Tongue (tissue), 2 donors: ENCODE results near the gene TWF1. TPM values are rescaled to one million over a fixed set of nuclear protein-coding genes. Genes with fewer than 3 reads are reported as not detected.
"Not testable (repeated sequence)": the region's sequence is repeated elsewhere in the genome, so short reads cannot be mapped to it uniquely, and the experiment has no call there.

Experiments used
- DNase-seq: peaks from one replicate; pipeline ENCODE4 v3.0.0-alpha.2; 2015
- total RNA-seq: library from RNA; depleted of rRNA; stranded (reverse); fragments of >200 nt; gene quantifications from one replicate; pipeline ENCODE4 v1.2.3, GENCODE V29; 2014

The TWF1 gene
- 51.0 TPM for total RNA-seq

DNA sequence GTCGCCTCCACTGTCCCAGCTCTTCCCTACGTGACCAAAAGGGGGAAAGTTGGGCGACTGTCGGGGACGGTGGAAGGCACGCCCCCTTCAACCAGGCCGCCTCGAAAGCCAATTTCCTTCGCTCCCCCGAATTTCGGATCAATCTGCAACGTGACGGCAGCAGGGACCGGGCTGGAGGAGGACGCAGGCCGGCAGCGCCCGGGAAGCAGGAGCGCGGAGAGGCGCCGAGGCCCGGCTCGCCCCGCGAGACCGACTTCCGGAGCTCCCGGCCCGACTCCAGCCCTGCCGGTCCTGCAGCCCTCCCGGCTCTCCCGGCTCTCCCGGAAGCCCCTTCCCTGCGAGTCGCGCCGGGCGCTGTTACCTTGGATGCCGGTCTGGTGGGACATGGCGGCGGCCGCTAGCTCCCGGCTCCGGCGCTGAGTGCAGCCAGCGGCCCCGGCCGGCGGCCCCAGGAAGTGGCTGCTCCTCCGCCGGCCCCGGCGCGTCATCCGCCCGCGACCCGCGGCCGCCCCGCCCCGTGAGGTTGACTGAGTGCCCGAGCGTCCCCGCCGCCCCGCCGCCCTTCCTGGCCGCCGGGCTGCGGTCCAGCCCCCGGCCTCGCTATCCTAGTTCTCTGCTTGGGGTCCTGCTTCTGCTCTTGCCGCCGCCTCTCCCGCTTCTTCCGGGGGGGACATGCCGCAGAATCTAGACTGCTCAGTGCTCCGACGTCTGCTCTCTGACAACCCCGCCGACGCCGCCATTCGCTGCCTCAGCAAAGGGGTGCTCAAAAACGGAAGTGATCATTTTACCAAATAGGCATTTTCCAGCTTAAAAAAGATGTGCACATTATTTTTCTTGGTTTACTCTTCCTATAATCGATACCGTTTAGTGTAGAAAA is at the start of gene TWF1:
TWF1 (minus strand) TSS at position 458 of the 877 bp plus-strand sequence; CDS start at position 386, 72 bp downstream.
- peak; percentile 94 for DNase-seq

GRCh38 chr12:43852744-43853143 is 46.6 kb upstream of the TWF1 start:
- DNase-seq = no peak

DNA sequence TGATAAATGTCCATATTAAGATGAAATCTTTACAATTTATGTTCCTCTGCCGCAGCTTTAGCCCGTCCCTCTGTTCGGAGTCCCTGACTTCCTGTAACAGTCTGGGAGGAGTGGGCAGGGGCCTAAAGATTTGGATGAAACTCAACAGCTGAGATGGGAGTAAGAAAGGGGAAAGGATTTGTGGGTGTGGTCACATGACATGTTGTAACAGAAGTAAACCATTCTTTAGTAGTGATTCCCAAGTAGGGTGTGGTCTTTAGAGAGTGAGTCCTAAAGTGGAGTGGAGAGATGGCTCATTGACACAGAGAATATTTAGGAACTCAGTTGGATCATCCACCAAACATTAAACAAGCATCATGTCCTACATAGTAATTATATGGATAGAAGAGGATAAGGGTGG is 42.7 kb upstream of the TWF1 start:
- DNase-seq = no peak

GRCh38 chr12:43848226-43848507 is 42.0 kb upstream of the TWF1 start:
- no peak for DNase-seq

GRCh38 chr12:43847425-43848225 is 41.5 kb upstream of the TWF1 start:
- not testable (repeated sequence) for DNase-seq

- no peak for DNase-seq
These were observed 36.1 kb upstream of the TWF1 start for GRCh38 chr12:43842259-43842658.

GRCh38 chr12:43841253-43841652 is 35.1 kb upstream of the TWF1 start:
- DNase-seq = no peak

GRCh38 chr12:43840338-43840737 is 34.2 kb upstream of the TWF1 start:
- DNase-seq = no peak

DNA sequence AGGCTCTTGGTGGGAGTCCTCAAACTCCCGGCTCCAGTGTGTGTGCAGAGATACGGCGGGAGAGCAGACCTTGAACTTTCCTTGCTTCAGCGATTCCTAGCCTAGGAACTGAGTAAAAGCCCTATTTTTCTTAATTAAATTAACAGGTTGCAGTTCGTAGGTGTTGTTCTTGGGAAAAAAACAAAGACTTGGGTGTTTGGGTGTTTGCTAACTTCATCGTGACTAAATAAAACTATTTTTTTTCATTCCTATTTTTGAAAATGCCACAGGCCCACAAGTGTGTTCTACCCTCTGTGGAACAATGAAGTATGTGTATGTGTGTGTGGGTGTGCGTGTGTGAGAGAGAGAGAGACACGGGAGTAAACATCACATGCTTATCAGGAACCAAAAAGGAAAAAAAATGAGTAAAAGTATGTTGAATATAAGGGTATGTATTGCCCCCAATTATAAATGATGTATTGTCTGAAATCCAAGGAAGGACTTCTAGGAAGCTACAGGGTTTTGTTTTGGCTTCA is 30.4 kb upstream of the TWF1 start:
- DNase-seq = peak; percentile 64

DNA sequence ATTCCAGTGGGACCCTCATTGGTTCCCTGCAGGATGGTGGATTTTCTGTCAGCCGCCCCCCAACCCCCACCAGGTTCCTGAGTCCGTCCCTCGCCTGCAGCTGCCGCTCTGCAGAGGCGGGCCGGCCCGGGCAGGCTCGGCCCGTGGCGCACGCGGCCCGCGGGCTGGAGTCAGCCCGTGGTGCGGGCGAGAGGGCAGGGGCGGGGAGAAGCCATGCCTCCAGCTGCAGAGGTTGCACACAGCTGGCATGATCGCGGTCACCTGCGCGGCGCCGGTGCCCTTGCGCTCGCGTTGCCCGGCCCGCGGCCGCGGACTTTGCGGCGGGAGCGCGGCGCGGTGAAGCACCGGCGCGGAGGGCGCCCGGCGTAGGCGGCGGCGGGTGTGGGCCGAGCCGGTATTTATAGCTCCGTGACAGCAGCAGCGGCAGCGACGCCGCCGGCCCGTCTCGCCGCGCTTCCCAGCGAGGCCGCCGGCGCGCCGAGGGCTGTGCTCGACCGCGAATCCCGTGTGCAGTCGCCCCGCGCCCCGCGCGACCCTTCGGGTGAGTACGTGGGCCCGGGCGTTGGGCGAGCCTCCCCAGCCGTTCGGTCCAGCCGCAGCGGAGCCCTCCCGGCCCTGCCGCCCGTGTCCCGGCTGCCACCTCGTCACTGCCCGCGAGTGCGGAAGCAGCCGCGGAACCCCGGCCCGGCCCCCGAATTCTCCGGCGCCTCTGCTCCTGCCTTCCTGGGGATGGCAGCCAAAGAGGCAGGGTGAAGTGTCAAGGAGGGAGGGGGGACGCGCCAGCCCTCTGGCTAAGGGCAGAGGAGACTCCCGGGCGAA is 29.7 kb upstream of the TWF1 start, which contains the start of gene TMEM117:
TMEM117 (plus strand) TSS at position 426 of the 819 bp plus-strand sequence.
- peak; percentile 85 for DNase-seq

DNA sequence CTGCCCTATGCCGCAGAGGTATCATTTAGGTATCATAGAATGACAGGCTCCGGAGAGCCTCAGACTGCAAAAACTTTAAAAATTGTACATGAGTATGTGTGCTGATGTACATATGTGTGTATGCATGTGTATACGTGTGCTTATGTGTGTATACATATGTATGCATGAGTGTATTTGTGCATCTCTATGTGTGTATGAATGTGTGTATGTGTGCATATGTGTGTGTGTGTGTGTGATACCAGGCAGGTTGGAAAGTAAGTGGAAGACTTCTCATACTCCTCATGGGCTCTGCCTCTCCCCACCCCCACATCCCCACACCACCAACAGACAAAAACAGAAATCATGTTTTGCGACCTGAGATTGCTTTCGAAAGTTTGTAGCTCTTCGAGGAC is 29.1 kb upstream of the TWF1 start:
- no peak for DNase-seq

- DNase-seq = no peak
These were observed 26.5 kb upstream of the TWF1 start for GRCh38 chr12:43832463-43833168.

GRCh38 chr12:43827093-43827492 is 21.0 kb upstream of the TWF1 start:
- no peak for DNase-seq

- no peak for DNase-seq
These were observed 20.6 kb upstream of the TWF1 start for GRCh38 chr12:43826681-43827080.

DNA sequence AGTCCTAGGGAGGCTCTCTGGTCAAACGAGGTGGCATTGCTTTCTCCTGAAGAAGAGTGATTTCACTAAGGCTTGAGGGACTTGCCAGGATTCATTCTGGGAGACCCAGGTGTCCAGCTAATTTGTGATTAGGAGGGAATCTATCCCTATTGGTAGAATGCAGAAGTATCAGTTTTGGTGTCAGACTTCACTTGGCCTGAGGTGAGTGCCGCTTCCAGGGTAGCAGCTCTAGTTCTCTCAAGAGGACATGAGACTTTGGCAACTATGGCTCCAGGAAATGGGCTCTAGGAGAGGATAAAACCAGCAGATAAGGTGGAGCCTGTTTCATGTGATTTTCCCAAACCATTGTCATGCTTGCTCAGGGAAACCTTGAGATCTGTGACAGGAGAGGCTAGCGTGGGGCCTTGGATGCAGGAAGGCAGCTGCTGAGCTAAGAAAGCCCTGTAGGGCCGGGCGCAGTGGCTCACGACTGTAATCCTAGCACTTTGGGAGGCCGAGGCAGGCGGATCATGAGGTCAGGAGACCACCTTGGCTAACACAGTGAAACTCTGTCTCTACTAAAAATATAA is 18.2 kb upstream of the TWF1 start:
- DNase-seq = no peak

- no peak for DNase-seq
These were observed 10.1 kb upstream of the TWF1 start for GRCh38 chr12:43816168-43816567.

GRCh38 chr12:43815416-43815815 is 9.3 kb upstream of the TWF1 start:
- no peak for DNase-seq

- DNase-seq = no peak
These were observed 6.8 kb upstream of the TWF1 start for GRCh38 chr12:43812926-43813325.

- DNase-seq = no peak
These were observed 5.9 kb upstream of the TWF1 start for GRCh38 chr12:43812057-43812456.

DNA sequence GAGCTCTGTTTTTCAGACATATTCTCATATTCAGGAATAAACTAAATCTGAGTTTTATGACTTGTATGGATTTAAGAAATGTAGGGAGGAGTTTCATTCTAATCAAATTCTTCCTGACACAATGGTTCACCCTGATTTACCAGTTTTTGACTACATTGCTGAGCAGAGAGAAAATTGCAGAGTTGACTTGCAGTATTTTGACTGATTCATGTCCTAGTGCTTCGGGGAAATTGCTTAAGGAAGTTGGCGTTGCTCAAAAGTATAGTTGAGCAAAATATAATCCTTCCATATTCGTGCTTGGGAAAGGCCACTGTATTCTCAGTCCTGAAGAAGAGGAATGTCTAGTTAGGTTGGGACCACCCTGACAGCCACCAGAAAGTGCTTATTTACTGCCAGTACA is 1.3 kb upstream of the TWF1 start:
- peak; percentile 10 for DNase-seq

DNA sequence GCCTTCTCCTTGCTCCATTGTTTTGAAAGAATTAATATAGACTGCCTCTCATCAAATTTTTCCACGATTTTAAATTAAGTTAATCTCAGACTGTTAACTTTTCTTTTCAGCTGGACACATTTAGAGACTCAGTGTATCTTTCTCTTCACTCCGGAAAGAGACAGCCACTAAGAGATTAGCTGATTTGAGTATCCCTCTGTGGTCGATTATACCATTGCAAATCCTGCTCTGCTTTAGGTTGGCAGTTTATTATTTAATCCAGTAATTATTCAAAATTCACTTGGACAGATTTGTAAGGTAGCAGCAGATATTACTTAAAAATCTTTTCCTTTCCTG is 588 bp upstream of the TWF1 start:
- DNase-seq = no peak
